Measurements from ENCODE around the gene STAT5B. TPM values are rescaled to one million over a fixed set of nuclear protein-coding genes. Genes with fewer than 3 reads are reported as not detected.

The STAT5B gene
- total and polyA plus RNA-seq, 9 of the 15 experiments (the other 6 are each of a cell fraction or from before 2014, with no cell fraction given): 20.8 to 176 (median 92.4) TPM

- H3K9me1 ChIP-seq (ENCODE audit: control insufficient read depth, insufficient read depth, low read length): no peaks in the 10 kb centered on the region
- DNase-seq (ENCODE audit: extremely low read depth in 1 of 4, low spot score in 3 of 4) (no peak), FAIRE-seq (no peak), ATAC-seq (no peak)
- H3K4me2 ChIP-seq (ENCODE audit: insufficient read depth, low read length): no peak overlapping the region
- no peaks in the 10 kb centered on the region for H4K20me1 ChIP-seq (replicated peaks; ENCODE audit: control insufficient read depth, insufficient read depth, low read length)
- ChIA-PET CTCF (ENCODE audit: low intra/inter-chr PET ratio) (no interaction called here), POLR2A (no interaction called here)
- H3K36me3 ChIP-seq (ENCODE audit: control insufficient read depth, insufficient read depth, low read length): peaks cover 93% of the 10 kb centered on the region
- H3K4me1 ChIP-seq (replicated peaks in 1 of 2; ENCODE audit: control insufficient read depth in 2 of 2, insufficient read depth in 2 of 2, low read length in 2 of 2): peaks cover 34 to 62% of the 10 kb centered on the region in 2 experiments
- H3K9ac ChIP-seq (ENCODE audit: insufficient read depth in 1 of 2, low read depth in 2 of 2, low read length in 2 of 2): peak overlapping the region in 1 of 2 experiments; percentile 73; a peak in 2 of 4 replicates
- intact Hi-C loops (cut with micrococcal nuclease): no loop called here
- in situ Hi-C loops (cut with MboI): no loop called here
- no peaks in the 10 kb centered on the region for H3K27me3 ChIP-seq (ENCODE audit: control insufficient read depth in 2 of 2, insufficient read depth in 2 of 2, low read length in 2 of 2)
- H3K4me3 ChIP-seq: no peak overlapping the region
- H3K79me2 ChIP-seq (ENCODE audit: control insufficient read depth, insufficient read depth, low read length): peaks cover 58% of the 10 kb centered on the region
- TF ChIP-seq CBX3 (IDR thresholded peaks at IDR 0.05; ENCODE audit: borderline replicate concordance in 1 of 2, low read length in 2 of 2) (no peak), RBM22 (IDR thresholded peaks at IDR 0.05; ENCODE audit: low read depth, low read length, poor library complexity, severe bottlenecking) (peak; percentile 86), POLR2G (IDR thresholded peaks at IDR 0.05; ENCODE audit: low read depth, low read length) (peak; percentile 75), ZNF449 (CRISPR knock-in tag; IDR thresholded peaks at IDR 0.05) (no peak), HDAC6 (IDR thresholded peaks at IDR 0.05; ENCODE audit: low read depth, low read length) (no peak), RBFOX2 (IDR thresholded peaks at IDR 0.05; ENCODE audit: low read depth, low read length) (peak; percentile 76), POLR2A (conservative IDR thresholded peaks at IDR 0.05) (peak; percentile 24; the same call in 1 of the 2 replicates), ZNF830 (CRISPR knock-in tag; IDR thresholded peaks at IDR 0.05) (no peak)
- no TSS peak for BruUV-seq (replicated peaks)
- 90% methylated on average over 14 of the region's 19 CpGs for WGBS (ENCODE audit: insufficient coverage, low coverage, missing lambda C conversion rate)
- H3K9me3 ChIP-seq (replicated peaks; ENCODE audit: control insufficient read depth, insufficient read depth, low read depth, low read length): no peaks in the 10 kb centered on the region
- no peak overlapping the region for H2AFZ ChIP-seq (ENCODE audit: low read depth, low read length)
- no peak overlapping the region; the same call in 2 of the 3 replicates for H3K27ac ChIP-seq (ENCODE audit: extremely low read depth, low read depth, low read length)
Observed at GRCh38 chr17:42307362-42307927, 31.3 kb upstream of the STAT5B start.

All from K562 (cell line).